Osteocyte (in vitro differentiated cells): ENCODE measurements around the gene MOB3A. TPM values are rescaled to one million over a fixed set of nuclear protein-coding genes. Genes with fewer than 3 reads are reported as not detected.

Experiments used
- DNase-seq: peaks from one replicate; pipeline ENCODE4 v3.0.0; 2021; ENCODE audit warnings: mixed read lengths; ENCODE audit not compliant: unreplicated experiment; ENCODE audit errors: extremely low spot score
- H3K27ac Mint-ChIP-seq: one replicate; pipeline ENCODE4 v1.8.0; 2021; ENCODE audit warnings: mild to moderate bottlenecking, mixed read lengths; ENCODE audit not compliant: unreplicated experiment
- H3K27me3 Mint-ChIP-seq: one replicate; pipeline ENCODE4 v1.8.0; 2021; ENCODE audit warnings: mixed read lengths; ENCODE audit not compliant: unreplicated experiment
- H3K36me3 Mint-ChIP-seq: one replicate; pipeline ENCODE4 v1.8.0; 2021; ENCODE audit warnings: mixed read lengths; ENCODE audit not compliant: unreplicated experiment
- H3K4me1 Mint-ChIP-seq: one replicate; pipeline ENCODE4 v1.8.0; 2021; ENCODE audit warnings: mixed read lengths; ENCODE audit not compliant: unreplicated experiment
- H3K4me3 Mint-ChIP-seq: one replicate; pipeline ENCODE4 v1.8.0; 2021; ENCODE audit warnings: mild to moderate bottlenecking, moderate library complexity, mixed read lengths; ENCODE audit not compliant: unreplicated experiment
- H3K9me3 Mint-ChIP-seq: one replicate; pipeline ENCODE4 v1.8.0; 2021; ENCODE audit warnings: mixed read lengths; ENCODE audit not compliant: unreplicated experiment
- CTCF ChIP-seq: fragments of 200-600 bp; sonication (generic); IDR thresholded peaks from 2 replicates; pipeline ENCODE4 v1.5.0; 2021; ENCODE audit warnings: antibody characterized with exemption, mild to moderate bottlenecking, moderate library complexity
- total RNA-seq: library from RNA; stranded (reverse); gene quantifications from 2 replicates; pipeline ENCODE4 v1.2.1, GENCODE V29; 2021

Gene MOB3A
- total RNA-seq, 1 donor from 2014 or later: 50.6 TPM

GRCh38 chr19:2033825-2034159 is 62.3 kb downstream of the MOB3A start:
- Mint-ChIP-seq H3K9me3 (no peaks in the 10 kb centered on the region), H3K27me3 (no peaks in the 10 kb centered on the region), H3K4me3 (no peak overlapping the region), H3K4me1 (peaks cover 24% of the 10 kb centered on the region), H3K27ac (no peak overlapping the region), H3K36me3 (no peaks in the 10 kb centered on the region)
- TF ChIP-seq CTCF: no peak
- no peak for DNase-seq

GRCh38 chr19:2033115-2033824 is 62.9 kb downstream of the MOB3A start:
- no peak for TF ChIP-seq CTCF
- no peaks in the 10 kb centered on the region for H3K36me3 Mint-ChIP-seq

GRCh38 chr19:2032296-2032941 is 63.7 kb downstream of the MOB3A start:
- Mint-ChIP-seq H3K9me3 (no peaks in the 10 kb centered on the region), H3K27me3 (no peaks in the 10 kb centered on the region), H3K27ac (peak overlapping the region; percentile 92), H3K36me3 (no peaks in the 10 kb centered on the region), H3K4me1 (peaks cover 27% of the 10 kb centered on the region), H3K4me3 (peak overlapping the region; percentile 29)
- DNase-seq: peak; percentile 97
- TF ChIP-seq CTCF: no peak

More at GRCh38 chr19:2033115-2033824, 62.9 kb downstream of the MOB3A start:
- DNase-seq: no peak
- Mint-ChIP-seq H3K4me3 (no peak overlapping the region), H3K27me3 (no peaks in the 10 kb centered on the region), H3K9me3 (no peaks in the 10 kb centered on the region), H3K4me1 (peaks cover 27% of the 10 kb centered on the region), H3K27ac (no peak overlapping the region)

- H3K36me3 Mint-ChIP-seq: no peaks in the 10 kb centered on the region
- H3K27ac Mint-ChIP-seq: no peak overlapping the region
- H3K4me1 Mint-ChIP-seq: peaks cover 17% of the 10 kb centered on the region
- H3K9me3 Mint-ChIP-seq: no peaks in the 10 kb centered on the region
- TF ChIP-seq CTCF: peak; percentile 11
- H3K27me3 Mint-ChIP-seq: no peaks in the 10 kb centered on the region
- no peak for DNase-seq
- no peak overlapping the region for H3K4me3 Mint-ChIP-seq
Observed at GRCh38 chr19:2027361-2027760, 68.8 kb downstream of the MOB3A start.

- Mint-ChIP-seq H3K4me3 (no peak overlapping the region), H3K27me3 (no peaks in the 10 kb centered on the region), H3K36me3 (no peaks in the 10 kb centered on the region), H3K9me3 (no peaks in the 10 kb centered on the region), H3K4me1 (peaks cover 11% of the 10 kb centered on the region), H3K27ac (no peak overlapping the region)
- TF ChIP-seq CTCF: no peak
- no peak for DNase-seq
Observed at GRCh38 chr19:2026770-2027169, 69.4 kb downstream of the MOB3A start.
